Measurements from ENCODE around the gene NFASC. TPM values are rescaled to one million over a fixed set of nuclear protein-coding genes. Genes with fewer than 3 reads are reported as not detected.

Gene NFASC
- total and polyA plus RNA-seq, 2 experiments from 2014 or later, result 3.9 to 11.7 TPM

- Mint-ChIP-seq H3K4me1 (peaks cover 20% of the 10 kb centered on the region), H3K36me3 (ENCODE audit: low read depth) (no peaks in the 10 kb centered on the region), H3K4me3 (no peak overlapping the region), H3K27me3 (ENCODE audit: insufficient read depth, low read depth, poor library complexity) (peaks cover 15% of the 10 kb centered on the region), H3K27ac (no peak overlapping the region), H3K9me3 (no peaks in the 10 kb centered on the region)
- Histone ChIP-seq H3K4me2 (no peak overlapping the region), H3K79me2 (replicated peaks; ENCODE audit: insufficient read depth) (no peaks in the 10 kb centered on the region), H3F3A (replicated peaks; ENCODE audit: low read depth) (no peaks in the 10 kb centered on the region), H3K4me3 (no peak overlapping the region), H3K9me2 (ENCODE audit: insufficient read depth) (no peaks in the 10 kb centered on the region), H3K36me3 (ENCODE audit: insufficient read depth) (no peaks in the 10 kb centered on the region), H4K20me1 (replicated peaks; ENCODE audit: insufficient read depth) (no peaks in the 10 kb centered on the region), H3K4me1 (ENCODE audit: insufficient read depth) (peaks cover 5% of the 10 kb centered on the region; the same call in 1 of the 2 replicates), H3K27ac (ENCODE audit: low read depth) (no peak overlapping the region), H2AFZ (no peak overlapping the region), H3K27me3 (ENCODE audit: insufficient read depth) (no peaks in the 10 kb centered on the region)
- DNase-seq (ENCODE audit: low spot score) (no peak), ATAC-seq (no peak)
- TF ChIP-seq JUNB (IDR thresholded peaks at IDR 0.05; ENCODE audit: unreplicated experiment), result no peak
- no peak for TF ChIP-seq ETS1 (IDR thresholded peaks at IDR 0.05)
- no peak for TF ChIP-seq CTCF (conservative IDR thresholded peaks at IDR 0.05; ENCODE audit: low read depth in 2 of 2)
- TF ChIP-seq STAT1 (IDR thresholded peaks at IDR 0.05; ENCODE audit: unreplicated experiment), result no peak
- TF ChIP-seq EZH2 (IDR thresholded peaks at IDR 0.05; ENCODE audit: low read depth, unreplicated experiment), result no peak
- no peak for TF ChIP-seq EZH2phosphoT487 (IDR thresholded peaks at IDR 0.05; ENCODE audit: unreplicated experiment)
- no peak for TF ChIP-seq ZNF462 (CRISPR knock-in tag; IDR thresholded peaks at IDR 0.05)
- no peak for TF ChIP-seq ZNF114 (CRISPR knock-in tag; IDR thresholded peaks at IDR 0.05)
- TF ChIP-seq NANOG (IDR thresholded peaks at IDR 0.05; ENCODE audit: borderline replicate concordance), result no peak
- TF ChIP-seq CREB1 (CRISPR knock-in tag; IDR thresholded peaks at IDR 0.05; ENCODE audit: low read depth), result no peak
- TF ChIP-seq POLR2AphosphoS5 (IDR thresholded peaks at IDR 0.05; ENCODE audit: low read depth), result no peak
- TF ChIP-seq ZNF331 (CRISPR knock-in tag; IDR thresholded peaks at IDR 0.05; ENCODE audit: low read depth), result no peak
- TF ChIP-seq REST (IDR thresholded peaks at IDR 0.05; ENCODE audit: unreplicated experiment), result no peak
Measured at GRCh38 chr1:204986181-204986580, 115.5 kb downstream of the NFASC start.
